C4-2B (cell line): ENCODE data around the gene CACNG7.

Experiments
- H3K27ac ChIP-seq: fragments of 450-650 bp; 2 replicates; pipeline ENCODE4 v1.5.1; 2017
- CTCF ChIP-seq: fragments of 450-650 bp; conservative IDR thresholded peaks from 2 replicates; pipeline ENCODE4 v1.5.1; 2017; ENCODE audit warnings: mild to moderate bottlenecking
- ZFX ChIP-seq: fragments of 450-650 bp; IDR thresholded peaks from 2 replicates; pipeline ENCODE4 v1.6.1; 2017

The CACNG7 gene

GRCh38 chr19:53958823-53959757 is 50.0 kb downstream of the CACNG7 start:
- H3K27ac ChIP-seq, result no peak overlapping the region
- TF ChIP-seq ZFX (no peak), CTCF (no peak)

- H3K27ac ChIP-seq, result no peak overlapping the region
- TF ChIP-seq CTCF (no peak), ZFX (no peak)
These were observed 51.1 kb downstream of the CACNG7 start for GRCh38 chr19:53960187-53960586.

- no peak for TF ChIP-seq ZFX
- no peak for TF ChIP-seq CTCF
- H3K27ac ChIP-seq, result no peak overlapping the region
These were observed 51.8 kb downstream of the CACNG7 start for GRCh38 chr19:53960886-53961285.

GRCh38 chr19:53961523-53962356 is 52.7 kb downstream of the CACNG7 start:
- TF ChIP-seq ZFX (no peak), CTCF (no peak)
- no peak overlapping the region for H3K27ac ChIP-seq

GRCh38 chr19:53962887-53963431 is 53.9 kb downstream of the CACNG7 start, which contains the start of gene CACNG8:
Gene CACNG8, plus strand, starts transcription at chr19:53962937.
- H3K27ac ChIP-seq, result no peak within 1 kb of the TSS
- no peak for TF ChIP-seq CTCF
- TF ChIP-seq ZFX, result no peak

GRCh38 chr19:53965091-53965490 is 56.0 kb downstream of the CACNG7 start:
- TF ChIP-seq CTCF, result no peak
- no peak for TF ChIP-seq ZFX
- H3K27ac ChIP-seq, result no peak overlapping the region

- no peak overlapping the region for H3K27ac ChIP-seq
- TF ChIP-seq CTCF (no peak), ZFX (no peak)
These were observed 57.9 kb downstream of the CACNG7 start for GRCh38 chr19:53966931-53967330.
